H1 (cell line): ENCODE measurements around the gene SESN1. TPM values are rescaled to one million over a fixed set of nuclear protein-coding genes. Genes with fewer than 3 reads are reported as not detected.
"Not testable (repeated sequence)": the region's sequence is repeated elsewhere in the genome, so short reads cannot be mapped to it uniquely, and the experiment has no call there.

Source experiments
- CTCF ChIA-PET: fragments of 300-600 bp; sonication (Branson Sonifier 250); formaldehyde crosslinking; loops from one replicate; lab custom pipeline; 2021; ENCODE audit not compliant: partially characterized antibody; lab: Charles Lee
- POLR2A ChIA-PET: fragments of 300-600 bp; sonication (Branson Sonifier 250); formaldehyde crosslinking; loops from one replicate; lab custom pipeline; 2021; ENCODE audit warnings: inconsistent platforms; ENCODE audit not compliant: partially characterized antibody; lab: Charles Lee
- DNase-seq, 2 experiments: peaks; one replicate each; pipeline versions ENCODE4 v3.0.0 to v3.0.0-alpha.2; 2010 to 2022; ENCODE audit warnings: low spot score in 2 of 2, low read depth in 1 of 2, mixed read lengths in 1 of 2
- FAIRE-seq: peaks from 2 replicates; lab custom pipeline; 2011; peaks lifted over from hg19 to GRCh38; lab: Jason Lieb, UNC
- H2AFZ ChIP-seq: 2 replicates; pipeline ENCODE4 v1.8.1; 2012; ENCODE audit warnings: low read length, inconsistent platforms
- H2AK5ac ChIP-seq: 2 replicates; pipeline ENCODE4 v1.6.1; 2013; ENCODE audit warnings: low read depth, low read length
- H2BK120ac ChIP-seq: replicated peaks from 2 replicates; pipeline ENCODE3; 2013; ENCODE audit warnings: low read depth, low read length, inconsistent platforms
- H2BK12ac ChIP-seq: 2 replicates; pipeline ENCODE4 v1.6.1; 2013; ENCODE audit warnings: low read depth, low read length
- H2BK15ac ChIP-seq: 2 replicates; pipeline ENCODE4 v1.6.1; 2013; ENCODE audit warnings: low read length
- H2BK20ac ChIP-seq: 2 replicates; pipeline ENCODE4 v1.6.1; 2013; ENCODE audit warnings: low read length
- H2BK5ac ChIP-seq: 2 replicates; pipeline ENCODE4 v1.6.1; 2013; ENCODE audit warnings: low read depth, low read length
- H3K14ac ChIP-seq: 2 replicates; pipeline ENCODE4 v1.6.1; 2013; ENCODE audit warnings: inconsistent platforms; ENCODE audit not compliant: insufficient read length
- H3K18ac ChIP-seq: 2 replicates; pipeline ENCODE4 v1.6.1; 2013; ENCODE audit warnings: low read length; ENCODE audit errors: extremely low read depth
- H3K23ac ChIP-seq: 2 replicates; pipeline ENCODE4 v1.6.1; 2013; ENCODE audit warnings: inconsistent platforms; ENCODE audit not compliant: insufficient read length
- H3K23me2 ChIP-seq: 2 replicates; pipeline ENCODE4 v1.6.1; 2013; ENCODE audit warnings: low read depth, low read length
- H3K27ac ChIP-seq: 2 replicates; pipeline ENCODE4 v1.6.1; 2011; ENCODE audit warnings: low read depth, low read length, inconsistent platforms
- H3K27me3 ChIP-seq, 4 experiments: replicated peaks in 1 of 4; 1 replicate in 1 of 4; 2 replicates in 3 of 4; pipeline versions ENCODE4 v1.6.1 to v1.8.1; 2011 to 2013; ENCODE audit warnings: low read length in 3 of 4, mild to moderate bottlenecking in 3 of 4, inconsistent platforms in 2 of 4, mixed read lengths in 2 of 4, moderate library complexity in 1 of 4; ENCODE audit not compliant: control insufficient read depth in 3 of 4, insufficient read depth in 3 of 4; ENCODE audit errors: extremely low read depth in 1 of 4
- H3K36me3 ChIP-seq, 4 experiments: 2 replicates each; pipeline versions ENCODE4 v1.6.1 to v1.8.1; 2011 to 2013; ENCODE audit warnings: mild to moderate bottlenecking in 4 of 4, low read length in 3 of 4, moderate library complexity in 2 of 4, control low read depth in 1 of 4, inconsistent platforms in 1 of 4; ENCODE audit not compliant: insufficient read depth in 4 of 4, control insufficient read depth in 2 of 4
- H3K4ac ChIP-seq: replicated peaks from 2 replicates; pipeline ENCODE3; 2013; ENCODE audit warnings: low read length, low read depth, mixed read lengths, inconsistent platforms; ENCODE audit not compliant: insufficient read length
- H3K4me1 ChIP-seq, 4 experiments: replicated peaks in 1 of 4; 1 replicate in 1 of 4; 2 replicates in 3 of 4; pipeline versions ENCODE4 v1.6.1 to v1.8.1; 2011 to 2013; ENCODE audit warnings: low read length in 3 of 4, inconsistent platforms in 2 of 4, mixed read lengths in 1 of 4; ENCODE audit not compliant: insufficient read depth in 4 of 4, control insufficient read depth in 3 of 4
- H3K4me2 ChIP-seq, 2 experiments: 2 replicates each; pipeline versions ENCODE4 v1.6.1 to v1.8.1; 2011 to 2013; ENCODE audit warnings: low read depth in 2 of 2, low read length in 2 of 2, control low read depth in 1 of 2, inconsistent platforms in 1 of 2, mild to moderate bottlenecking in 1 of 2; ENCODE audit not compliant: insufficient read depth in 1 of 2
- H3K4me3 ChIP-seq, 4 experiments: fragments of 200-600, 300-600 bp in 1 of 4; sonication (generic), shearing (Covaris generic), sonication (Bioruptor Twin) in 1 of 4; 2 replicates each; pipeline versions ENCODE4 v1.5.1 to v1.8.1; 2011 to 2016; ENCODE audit warnings: low read length in 4 of 4, low read depth in 3 of 4, control low read depth in 2 of 4, inconsistent platforms in 2 of 4, mild to moderate bottlenecking in 2 of 4, mixed read lengths in 1 of 4, moderate library complexity in 1 of 4; ENCODE audit not compliant: insufficient read depth in 2 of 4; ENCODE audit errors: extremely low read depth in 1 of 4
- H3K56ac ChIP-seq: replicated peaks from 2 replicates; pipeline ENCODE3; 2013; ENCODE audit warnings: low read depth, mild to moderate bottlenecking, mixed read lengths, low read length, inconsistent platforms; ENCODE audit not compliant: insufficient read length
- H3K79me1 ChIP-seq: 2 replicates; pipeline ENCODE4 v1.6.1; 2013; ENCODE audit warnings: low read depth, low read length, control low read depth
- H3K79me2 ChIP-seq, 2 experiments: 2 replicates each; pipeline versions ENCODE4 v1.6.1 to v1.8.1; 2012 to 2013; ENCODE audit warnings: low read length in 2 of 2, mild to moderate bottlenecking in 2 of 2, inconsistent platforms in 1 of 2; ENCODE audit not compliant: insufficient read depth in 2 of 2, control insufficient read depth in 1 of 2
- H3K9ac ChIP-seq, 4 experiments: replicated peaks in 1 of 4; 1 replicate in 1 of 4; 2 replicates in 3 of 4; pipeline versions ENCODE4 v1.6.1 to v1.8.1; 2011 to 2013; ENCODE audit warnings: low read depth in 3 of 4, low read length in 3 of 4, control low read depth in 2 of 4, mild to moderate bottlenecking in 2 of 4, moderate library complexity in 2 of 4, inconsistent platforms in 1 of 4; ENCODE audit errors: extremely low read depth in 1 of 4
- H3K9me3 ChIP-seq, 2 experiments: 2 replicates each; pipeline versions ENCODE4 v1.6.1 to v1.8.1; 2012 to 2013; ENCODE audit warnings: mild to moderate bottlenecking in 2 of 2, moderate library complexity in 2 of 2, control low read depth in 1 of 2, inconsistent platforms in 1 of 2, low read depth in 1 of 2, low read length in 1 of 2, mixed read lengths in 1 of 2; ENCODE audit not compliant: insufficient read depth in 2 of 2
- H4K20me1 ChIP-seq, 2 experiments: replicated peaks in 1 of 2; 2 replicates each; pipeline versions ENCODE3 to v1.8.1; 2011 to 2013; ENCODE audit warnings: inconsistent platforms in 2 of 2, low read length in 2 of 2, mild to moderate bottlenecking in 1 of 2; ENCODE audit not compliant: insufficient read depth in 2 of 2, control insufficient read depth in 1 of 2
- H4K5ac ChIP-seq: 2 replicates; pipeline ENCODE4 v1.6.1; 2013; ENCODE audit warnings: low read length, low read depth, mixed read lengths, inconsistent platforms; ENCODE audit not compliant: insufficient read length
- H4K8ac ChIP-seq: 2 replicates; pipeline ENCODE4 v1.8.0; 2013; ENCODE audit warnings: mild to moderate bottlenecking, moderate library complexity, low read length, inconsistent platforms; ENCODE audit not compliant: insufficient read depth; ENCODE audit errors: extremely low read depth
- H4K91ac ChIP-seq: replicated peaks from 2 replicates; pipeline ENCODE3; 2013; ENCODE audit warnings: low read length, mixed read lengths, inconsistent platforms; ENCODE audit not compliant: insufficient read length
- WGBS, 2 experiments: shearing (Covaris generic) in 1 of 2; methylation state at CpG; one replicate each; pipeline versions ENCODE4 v1.1.6 to v1.1.7; 2013 to 2015; ENCODE audit warnings: low lambda C conversion rate in 2 of 2, mixed read lengths in 2 of 2, inconsistent platforms in 1 of 2, low coverage in 1 of 2, missing lambda C conversion rate in 1 of 2; ENCODE audit not compliant: insufficient replicate concordance in 2 of 2, insufficient coverage in 1 of 2, insufficient read length in 1 of 2; ENCODE audit errors: extremely low coverage in 1 of 2, missing lambda C conversion rate in 1 of 2; 5-methylcytosine and 5-hydroxymethylcytosine counted together
- polyA plus RNA-seq, 7 experiments: library from polyadenylated mRNA; depleted of rRNA in 3 of 7; stranded (reverse) in 5 of 7; unstranded in 2 of 7; fragments of >200 nt in 5 of 7; fragments of 200-250 nt in 2 of 7; gene quantifications; 1 replicate in 5 of 7; 2 replicates in 1 of 7; 4 replicates in 1 of 7; pipeline versions ENCODE4 v1.2.1 to v1.2.3, GENCODE V29; 2011 to 2013; ENCODE audit warnings: missing spikeins in 2 of 7, mixed read lengths in 2 of 7
- total RNA-seq: library from RNA; stranded (reverse); fragmentation: NEBNext Ultra II Directional; extraction: Animal tissue kit (Norgen Biotek cat#: 25700); gene quantifications from 2 replicates; pipeline ENCODE4 v1.2.1, GENCODE V29; 2021

The SESN1 gene
- total and polyA plus RNA-seq, 2 of the 8 experiments (the other 6 are each of a cell fraction or from before 2014, with no cell fraction given) = 12.8 to 15.6 TPM

GRCh38 chr6:109112663-109113062, 18.0 kb upstream of the SESN1 start:
- H3K9ac ChIP-seq, H3K4me2 ChIP-seq, POLR2A ChIA-PET, H3K9me3 ChIP-seq, H2BK12ac ChIP-seq, H3K23ac ChIP-seq, H3K79me2 ChIP-seq, H2BK20ac ChIP-seq, H3K4me1 ChIP-seq, H3K4me3 ChIP-seq, CTCF ChIA-PET, H3K14ac ChIP-seq, H2BK15ac ChIP-seq, H2AFZ ChIP-seq, H3K23me2 ChIP-seq, H4K8ac ChIP-seq, H3K4ac ChIP-seq, H3K27ac ChIP-seq, H3K36me3 ChIP-seq, DNase-seq, H4K20me1 ChIP-seq, H4K5ac ChIP-seq, H2BK5ac ChIP-seq, H3K56ac ChIP-seq, H3K18ac ChIP-seq, FAIRE-seq, H3K27me3 ChIP-seq, H2BK120ac ChIP-seq, H2AK5ac ChIP-seq, H4K91ac ChIP-seq, H3K79me1 ChIP-seq: not testable (repeated sequence)
- WGBS, 2 experiments = 78% methylated on average over 3 of the region's 3 CpGs; no CpG with 5 or more reads in 1 of the 2 experiments

DNA sequence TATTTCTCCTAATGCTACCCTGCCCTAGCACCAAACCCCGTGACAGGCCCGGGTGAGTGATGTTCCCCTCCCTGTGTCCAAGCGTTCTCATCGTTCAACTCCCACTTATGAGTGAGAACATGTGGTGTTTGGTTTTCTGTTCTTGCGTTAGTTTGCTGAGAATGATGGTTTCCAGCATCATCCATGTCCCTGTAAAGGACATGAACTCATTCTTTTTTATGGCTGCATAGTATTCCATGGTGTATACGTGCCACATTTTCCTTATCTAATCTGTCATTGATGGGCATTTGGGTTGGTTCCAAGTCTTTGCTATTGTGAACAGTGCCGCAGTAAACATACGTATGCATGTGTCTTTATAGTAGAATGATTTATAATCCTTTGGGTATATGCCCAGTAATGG, 15.0 kb upstream of the SESN1 start:
- H2BK12ac ChIP-seq, DNase-seq, H3K79me2 ChIP-seq, H3K27ac ChIP-seq, H2AK5ac ChIP-seq, H3K14ac ChIP-seq, H3K36me3 ChIP-seq, H3K56ac ChIP-seq, H2BK20ac ChIP-seq, H3K9me3 ChIP-seq, H4K91ac ChIP-seq, POLR2A ChIA-PET, H4K5ac ChIP-seq, H3K4ac ChIP-seq, H2AFZ ChIP-seq, H3K23me2 ChIP-seq, H2BK120ac ChIP-seq, H3K9ac ChIP-seq, H3K4me1 ChIP-seq, H2BK5ac ChIP-seq, H2BK15ac ChIP-seq, CTCF ChIA-PET, H3K79me1 ChIP-seq, FAIRE-seq, H3K18ac ChIP-seq, H3K27me3 ChIP-seq, H4K8ac ChIP-seq, H4K20me1 ChIP-seq, H3K23ac ChIP-seq, H3K4me3 ChIP-seq, H3K4me2 ChIP-seq: not testable (repeated sequence)
- WGBS, 2 experiments = 90% methylated on average over 8 of the region's 8 CpGs; no CpG with 5 or more reads in 1 of the 2 experiments
